PC-3 (cell line): ENCODE measurements around the gene MORC3. TPM values are rescaled to one million over a fixed set of nuclear protein-coding genes. Genes with fewer than 3 reads are reported as not detected.
"Not testable (repeated sequence)": the region's sequence is repeated elsewhere in the genome, so short reads cannot be mapped to it uniquely, and the experiment has no call there.

Experiments used
- ATAC-seq: fragments of 200-7000 bp; cut with Tn5 transposase; 2 replicates; pipeline ENCODE4 v1.9.1; 2020; ENCODE audit warnings: mild to moderate bottlenecking, moderate library complexity
- BruUV-seq: library from RNA; stranded (reverse); fragments of 400-500 nt; replicated peaks from 2 replicates; lab custom pipeline; 2021; lab: Mats Ljungman, UMichigan
- CTCF ChIA-PET: fragments of 300-600 bp; sonication (Branson Sonifier 250); formaldehyde crosslinking; loops from one replicate; lab custom pipeline; 2022; ENCODE audit warnings: antibody characterized with exemption; lab: Charles Lee
- POLR2A ChIA-PET: fragments of 300-600 bp; sonication (Branson Sonifier 250); formaldehyde crosslinking; loops from one replicate; lab custom pipeline; 2022; ENCODE audit warnings: antibody characterized with exemption; ENCODE audit not compliant: unreplicated experiment; lab: Charles Lee
- DNase-seq: peaks from one replicate; pipeline ENCODE4 v3.0.0-alpha.2; 2015
- H2AFZ ChIP-seq: fragments of 300-600 bp; sonication (generic); 2 replicates; pipeline ENCODE4 v1.6.0; 2016; ENCODE audit warnings: antibody characterized with exemption, low read length
- H3F3A ChIP-seq: fragments of 300-600 bp; sonication (generic); one replicate; pipeline ENCODE4 v1.6.0; 2017; ENCODE audit warnings: antibody characterized with exemption, low read length, control low read depth, mild to moderate bottlenecking; ENCODE audit not compliant: unreplicated experiment
- H3K27ac ChIP-seq: fragments of 300-600 bp; sonication (generic); 2 replicates; pipeline ENCODE4 v1.5.1; 2016; ENCODE audit warnings: mild to moderate bottlenecking, low read length
- H3K27me3 ChIP-seq: fragments of 300-600 bp; sonication (generic); 2 replicates; pipeline ENCODE4 v1.6.1; 2016; ENCODE audit warnings: low read length, mixed read lengths
- H3K36me3 ChIP-seq: fragments of 300-600 bp; sonication (generic); 2 replicates; pipeline ENCODE4 v1.6.1; 2016; ENCODE audit warnings: low read depth, mixed run types, low read length, mixed read lengths
- H3K4me1 ChIP-seq: fragments of 300-600 bp; sonication (generic); 2 replicates; pipeline ENCODE4 v1.5.1; 2016; ENCODE audit warnings: low read length; ENCODE audit not compliant: insufficient read depth
- H3K4me2 ChIP-seq: fragments of 300-600 bp; sonication (generic); 2 replicates; pipeline ENCODE4 v1.6.0; 2016; ENCODE audit warnings: low read length
- H3K4me3 ChIP-seq: fragments of 300-600 bp; sonication (generic); 2 replicates; pipeline ENCODE4 v1.5.1; 2016; ENCODE audit warnings: mild to moderate bottlenecking, low read length, mixed read lengths
- H3K79me2 ChIP-seq: fragments of 300-600 bp; sonication (generic); 2 replicates; pipeline ENCODE4 v1.6.1; 2017; ENCODE audit warnings: low read length, mixed read lengths
- H3K9ac ChIP-seq: fragments of 300-600 bp; sonication (generic); 2 replicates; pipeline ENCODE4 v1.6.0; 2016; ENCODE audit warnings: mild to moderate bottlenecking, low read length
- H3K9me2 ChIP-seq: fragments of 300-600 bp; sonication (generic); replicated peaks from 2 replicates; pipeline ENCODE4 v1.6.1; 2016; ENCODE audit warnings: mixed run types, low read length, mixed read lengths
- H3K9me3 ChIP-seq: fragments of 300-600 bp; sonication (generic); 2 replicates; pipeline ENCODE4 v1.6.1; 2016; ENCODE audit warnings: low read length, mixed read lengths
- H4K20me1 ChIP-seq: fragments of 300-600 bp; sonication (generic); 2 replicates; pipeline ENCODE4 v1.6.1; 2016; ENCODE audit warnings: low read length, mixed read lengths
- CTCF ChIP-seq: fragments of 300-600 bp; sonication (generic); conservative IDR thresholded peaks from 2 replicates; pipeline ENCODE4 v1.5.1; 2017; ENCODE audit warnings: antibody characterized with exemption, low read depth, mild to moderate bottlenecking, low read length
- EZH2 ChIP-seq: fragments of 300-600 bp; sonication (generic); IDR thresholded peaks from one replicate; pipeline ENCODE4 v1.6.1; 2017; ENCODE audit warnings: antibody characterized with exemption, mild to moderate bottlenecking, low read length; ENCODE audit not compliant: unreplicated experiment
- EZH2phosphoT487 ChIP-seq: fragments of 300-600 bp; sonication (generic); IDR thresholded peaks from 2 replicates; pipeline ENCODE4 v1.6.1; 2018; ENCODE audit warnings: mild to moderate bottlenecking, antibody characterized with exemption, low read length, borderline replicate concordance
- intact Hi-C: fragments of 100-400 bp; cut with micrococcal nuclease; formaldehyde crosslinking; loops from 2 replicates; pipeline ENCODE4 v1.9.0; 2023
- total RNA-seq: library from RNA; depleted of rRNA; stranded (reverse); fragments of >200 nt; gene quantifications from 2 replicates; pipeline ENCODE4 v1.2.3, GENCODE V29; 2014

MORC3 gene
- total RNA-seq, 1 experiment from 2014 or later = 23.0 TPM

- intact Hi-C loops = no loop called here
- H2AFZ ChIP-seq = peak overlapping the region; percentile 20
- ChIA-PET CTCF (interaction anchor here (0.5 to 0.8 kb wide), 2 partner anchors 16 kb away, joined by 3 read pairs; no protein-coding TSS in a partner anchor), POLR2A (interaction anchor here (0.6 kb wide), 3 partner anchors 17 to 277 kb away, joined by 3 read pairs; partner anchors contain the start of gene MORC3)
- DNase-seq (peak; percentile 76), ATAC-seq (peak; percentile 99)
- H3K27me3 ChIP-seq = no peaks in the 10 kb centered on the region
- peak overlapping the region; percentile 71 for H3K27ac ChIP-seq
- no peaks in the 10 kb centered on the region for H3K9me3 ChIP-seq
- no peak overlapping the region for H3K4me3 ChIP-seq
- no peak for TF ChIP-seq EZH2phosphoT487
- no peak for TF ChIP-seq CTCF
- TF ChIP-seq EZH2 = no peak
- H3F3A ChIP-seq = no peaks in the 10 kb centered on the region
- H3K79me2 ChIP-seq = peaks cover 36% of the 10 kb centered on the region
- TSS peak; percentile 20 for BruUV-seq
- peaks cover 41% of the 10 kb centered on the region; the same call in 1 of the 2 replicates for H3K36me3 ChIP-seq
- H3K9me2 ChIP-seq = no peaks in the 10 kb centered on the region
- H3K9ac ChIP-seq = peak overlapping the region; percentile 34; the same call in 1 of the 2 replicates
- H3K4me1 ChIP-seq = peaks cover 19% of the 10 kb centered on the region
- H4K20me1 ChIP-seq = no peaks in the 10 kb centered on the region
- peak overlapping the region; percentile 52 for H3K4me2 ChIP-seq
These were observed 17.1 kb downstream of the MORC3 start for GRCh38 chr21:36337099-36337509.

DNA sequence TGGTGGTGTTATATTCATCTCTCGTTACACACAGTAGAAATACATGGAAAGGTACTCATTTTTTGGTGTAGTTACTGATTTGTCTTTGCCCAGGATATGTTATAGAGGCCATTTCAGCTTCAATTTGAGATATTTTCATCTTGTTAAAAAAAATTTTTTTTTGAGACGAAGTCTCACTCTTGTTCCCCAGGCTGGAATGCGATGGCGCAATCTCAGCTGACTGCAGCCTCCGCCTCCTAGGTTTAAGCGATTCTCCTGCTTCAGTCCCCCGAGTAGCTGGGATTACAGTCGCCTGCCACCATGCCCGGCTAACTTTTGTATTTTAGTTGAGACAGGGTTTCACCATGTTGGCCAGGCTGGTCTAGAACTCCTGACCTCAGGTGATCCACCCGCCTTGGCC is 19.0 kb downstream of the MORC3 start:
- no peak for DNase-seq
- no peak overlapping the region for H3K9ac ChIP-seq
- H4K20me1 ChIP-seq = no peaks in the 10 kb centered on the region
- no peaks in the 10 kb centered on the region for H3K9me3 ChIP-seq
- H3K27me3 ChIP-seq = no peaks in the 10 kb centered on the region
- no peaks in the 10 kb centered on the region for H3F3A ChIP-seq
- peaks cover 19% of the 10 kb centered on the region for H3K4me1 ChIP-seq
- intact Hi-C loops = no loop called here
- ATAC-seq = no peak
- no peak overlapping the region for H3K27ac ChIP-seq
- no peak overlapping the region for H3K4me2 ChIP-seq
- H3K4me3 ChIP-seq = no peak overlapping the region
- peaks cover 17% of the 10 kb centered on the region for H3K79me2 ChIP-seq
- H2AFZ ChIP-seq = no peak overlapping the region
- TF ChIP-seq EZH2 (no peak), EZH2phosphoT487 (no peak), CTCF (no peak)
- H3K36me3 ChIP-seq = peaks cover 46% of the 10 kb centered on the region
- BruUV-seq = no TSS peak
- no peaks in the 10 kb centered on the region for H3K9me2 ChIP-seq
- ChIA-PET CTCF (no interaction called here), POLR2A (no interaction called here)

- H3K9me2 ChIP-seq, POLR2A ChIA-PET, H4K20me1 ChIP-seq, H3K27me3 ChIP-seq, H3F3A ChIP-seq, H3K4me3 ChIP-seq, H3K9ac ChIP-seq, H2AFZ ChIP-seq, DNase-seq, BruUV-seq, ATAC-seq, intact Hi-C loops, H3K27ac ChIP-seq, H3K79me2 ChIP-seq, CTCF ChIA-PET, H3K4me2 ChIP-seq, H3K9me3 ChIP-seq: not testable (repeated sequence)
- H3K36me3 ChIP-seq = peaks cover 60% of the 10 kb centered on the region
- H3K4me1 ChIP-seq = peaks cover 12% of the 10 kb centered on the region
These were observed 22.6 kb downstream of the MORC3 start for GRCh38 chr21:36342581-36342980.
